Endothelial cell of umbilical vein (primary cell): ENCODE data around the gene SNUPN. TPM values are rescaled to one million over a fixed set of nuclear protein-coding genes. Genes with fewer than 3 reads are reported as not detected.

ENCODE experiments used
- BruUV-seq: library from RNA; stranded (reverse); fragments of 400-500 nt; replicated peaks from 2 replicates; lab custom pipeline; 2021; lab: Mats Ljungman, UMichigan
- CTCF ChIA-PET: fragments of 300-600, 350-600 bp; sonication (Branson Sonifier 250); formaldehyde crosslinking; loops from one replicate; lab custom pipeline; 2021; ENCODE audit warnings: antibody characterized with exemption, inconsistent platforms; lab: Charles Lee
- POLR2A ChIA-PET: fragments of 300-600, 350-600 bp; sonication (Branson Sonifier 250); formaldehyde crosslinking; loops from one replicate; lab custom pipeline; 2021; ENCODE audit warnings: antibody characterized with exemption, inconsistent platforms; lab: Charles Lee
- DNase-seq: peaks from one replicate; pipeline ENCODE4 v3.0.0-alpha.2; 2011; ENCODE audit warnings: low read depth, low spot score
- FAIRE-seq: peaks from 2 replicates; lab custom pipeline; 2011; peaks lifted over from hg19 to GRCh38; lab: Jason Lieb, UNC
- H2AFZ ChIP-seq: 2 replicates; pipeline ENCODE4 v1.6.0; 2012; ENCODE audit warnings: low read depth, low read length, control low read depth, inconsistent platforms
- H3K27ac ChIP-seq: 2 replicates; pipeline ENCODE4 v1.5.1; 2011; ENCODE audit warnings: low read depth, mild to moderate bottlenecking, control low read depth, low read length, moderate library complexity; ENCODE audit not compliant: insufficient read depth
- H3K27me3 ChIP-seq, 2 experiments: 2 replicates each; pipeline versions ENCODE4 v1.6.0 to v1.6.1; 2011; ENCODE audit warnings: low read length in 2 of 2, mixed read lengths in 1 of 2; ENCODE audit not compliant: control insufficient read depth in 2 of 2, insufficient read depth in 2 of 2
- H3K36me3 ChIP-seq, 2 experiments: 2 replicates in 1 of 2; 3 replicates in 1 of 2; pipeline ENCODE4 v1.5.1; 2011; ENCODE audit warnings: low read length in 2 of 2, mild to moderate bottlenecking in 1 of 2, moderate library complexity in 1 of 2; ENCODE audit not compliant: control insufficient read depth in 2 of 2, insufficient read depth in 2 of 2; ENCODE audit errors: extremely low read depth in 1 of 2
- H3K4me1 ChIP-seq: 3 replicates; pipeline ENCODE4 v1.5.1; 2011; ENCODE audit warnings: mild to moderate bottlenecking, low read length; ENCODE audit not compliant: control insufficient read depth, insufficient read depth; ENCODE audit errors: extremely low read depth
- H3K4me2 ChIP-seq: 2 replicates; pipeline ENCODE4 v1.6.1; 2011; ENCODE audit warnings: low read length, control low read depth, mixed read lengths; ENCODE audit not compliant: insufficient read depth
- H3K4me3 ChIP-seq, 3 experiments: fragments of 200-600 bp in 1 of 3; sonication (generic), shearing (Covaris generic) in 1 of 3; replicated peaks in 1 of 3; 2 replicates each; pipeline ENCODE4 v1.5.1; 2011 to 2016; ENCODE audit warnings: control low read depth in 3 of 3, low read length in 3 of 3, mild to moderate bottlenecking in 2 of 3, inconsistent platforms in 1 of 3, low read depth in 1 of 3, moderate library complexity in 1 of 3; ENCODE audit not compliant: insufficient read depth in 1 of 3
- H3K79me2 ChIP-seq: 2 replicates; pipeline ENCODE4 v1.6.0; 2012; ENCODE audit warnings: low read length, inconsistent platforms; ENCODE audit not compliant: control insufficient read depth, insufficient read depth
- H3K9ac ChIP-seq: replicated peaks from 2 replicates; pipeline ENCODE3; 2011; ENCODE audit warnings: low read length, control low read depth; ENCODE audit not compliant: insufficient read depth; ENCODE audit errors: extremely low read depth
- H3K9me1 ChIP-seq: replicated peaks from 3 replicates; pipeline ENCODE4 v1.6.0; 2011; ENCODE audit warnings: mild to moderate bottlenecking, low read length; ENCODE audit not compliant: control insufficient read depth, insufficient read depth; ENCODE audit errors: extremely low read depth
- H3K9me3 ChIP-seq: replicated peaks from 2 replicates; pipeline ENCODE4 v1.5.1; 2012; ENCODE audit warnings: low read length, inconsistent platforms; ENCODE audit not compliant: control insufficient read depth, insufficient read depth
- H4K20me1 ChIP-seq: replicated peaks from 2 replicates; pipeline ENCODE3; 2011; ENCODE audit warnings: mild to moderate bottlenecking, low read length; ENCODE audit not compliant: control insufficient read depth, insufficient read depth; ENCODE audit errors: extremely low read depth
- CTCF ChIP-seq, 2 donors: IDR thresholded peaks; 1 replicate in 1 of 2; 2 replicates in 1 of 2; pipeline ENCODE4 v1.5.1; 2011; ENCODE audit warnings: low read length in 2 of 2, mild to moderate bottlenecking in 2 of 2, moderate library complexity in 2 of 2, control low read depth in 1 of 2, inconsistent platforms in 1 of 2, low read depth in 1 of 2; ENCODE audit not compliant: insufficient read depth in 1 of 2; ENCODE audit errors: extremely low read depth in 1 of 2
- EZH2 ChIP-seq: IDR thresholded peaks from 2 replicates; pipeline ENCODE4 v1.6.1; 2012; ENCODE audit warnings: borderline replicate concordance, low read depth, mild to moderate bottlenecking, moderate library complexity, low read length, inconsistent platforms; ENCODE audit not compliant: severe bottlenecking
- FOS ChIP-seq: IDR thresholded peaks from 2 replicates; pipeline ENCODE4 v1.6.1; 2011; ENCODE audit warnings: mild to moderate bottlenecking, low read length, moderate library complexity, borderline replicate concordance; ENCODE audit not compliant: insufficient read depth
- GATA2 ChIP-seq: IDR thresholded peaks from 2 replicates; pipeline ENCODE4 v1.7.0; 2011; ENCODE audit warnings: low read depth, mild to moderate bottlenecking, moderate library complexity, mixed read lengths, low read length; ENCODE audit not compliant: insufficient read length, insufficient read depth
- MAX ChIP-seq: IDR thresholded peaks from 2 replicates; pipeline ENCODE4 v1.6.1; 2011; ENCODE audit not compliant: insufficient read depth, insufficient read length
- POLR2A ChIP-seq: IDR thresholded peaks from 2 replicates; pipeline ENCODE4 v1.6.1; 2012; ENCODE audit warnings: low read depth, mild to moderate bottlenecking, control low read depth, low read length
- POLR2AphosphoS5 ChIP-seq: IDR thresholded peaks from 2 replicates; pipeline ENCODE4 v1.6.1; 2012; ENCODE audit warnings: low read depth, mild to moderate bottlenecking, control low read depth, low read length, moderate library complexity; ENCODE audit not compliant: insufficient read depth
- dilution Hi-C: fragments of 300-500 bp; cut with MboI; formaldehyde crosslinking; loops from one replicate; pipeline ENCODE4 v1.15.0; 2019; ENCODE audit warnings: low sequenced_read_pairs; ENCODE audit not compliant: extremely low pct_ligation_motif_present
- intact Hi-C: fragments of 100-400 bp; cut with micrococcal nuclease; formaldehyde crosslinking; loops from one replicate; pipeline ENCODE4 v1.10.0; 2022
- polyA plus RNA-seq, 4 experiments: library from polyadenylated mRNA; depleted of rRNA in 3 of 4; stranded (reverse) in 3 of 4; unstranded in 1 of 4; fragments of >200 nt; gene quantifications; 2 replicates each; pipeline versions ENCODE4 v1.2.1 to v1.2.3, GENCODE V29; 2011 to 2012; ENCODE audit warnings: missing spikeins in 1 of 4
- total RNA-seq: library from RNA; stranded (reverse); gene quantifications from 2 replicates; pipeline ENCODE4 v1.2.3, GENCODE V29; 2021

Gene SNUPN
- total and polyA plus RNA-seq, 2 donors (not counting 3 experiments of a cell fraction or from before 2014, with no cell fraction given): 13.2 to 25.1 TPM

GRCh38 chr15:75578948-75579920, 46.3 kb downstream of the SNUPN start, which contains the start of gene PTPN9:
Gene PTPN9 (minus strand): TSS chr15:75579315. CDS start chr15:75578776, 539 bp downstream.
- Histone ChIP-seq H3K4me1 (peaks cover 11% of the 10 kb centered on the region), H3K79me2 (peaks cover 40% of the 10 kb centered on the region), H3K27ac (peak within 1 kb of the TSS; percentile 68), H3K4me2 (peak within 1 kb of the TSS; percentile 87), H4K20me1 (no peaks in the 10 kb centered on the region), H3K4me3 (peak within 1 kb of the TSS; percentile 64 to 99 (median 97)), H3K27me3 (no peaks in the 10 kb centered on the region), H3K9me1 (no peaks in the 10 kb centered on the region), H3K36me3 (no peaks in the 10 kb centered on the region), H3K9ac (peak within 1 kb of the TSS; percentile 93), H3K9me3 (no peaks in the 10 kb centered on the region), H2AFZ (peak within 1 kb of the TSS; percentile 88)
- TF ChIP-seq MAX (no peak), CTCF (IDR thresholded peaks at IDR 0.05; ENCODE audit: extremely low read depth in 1 of 2, insufficient read depth in 1 of 2, low read depth in 1 of 2, low read length in 2 of 2) (peak; percentile 16 to 54), GATA2 (no peak), FOS (peak; percentile 13), EZH2 (no peak), POLR2A (peak; percentile 34), POLR2AphosphoS5 (no peak)
- DNase-seq (peak; percentile 73), FAIRE-seq (peak; percentile 31)
- TSS peak; percentile 11 for BruUV-seq
- POLR2A ChIA-PET: interaction anchor here (0.7 to 1.0 kb wide), 2 partner anchors 16 to 103 kb away, joined by 3 to 6 read pairs; no protein-coding TSS in a partner anchor
- intact Hi-C loops: loop anchor here (1.0 to 5.0 kb wide), 5 partner anchors 46 to 124 kb away; partner anchors contain the start of gene SNUPN
- CTCF ChIA-PET: interaction anchor here (0.7 to 2.3 kb wide), 19 partner anchors 11 to 211 kb away, joined by 3 to 17 read pairs (median 4); partner anchors contain the start of genes IMP3, MAN2C1, SNUPN and SNX33
- dilution Hi-C loops: loop anchor here (25.0 kb wide), 1 partner anchor 117 kb away; the partner anchor contains the start of gene SIN3A
